ENCODE results near the gene STK10.
"Not testable (repeated sequence)": the region's sequence is repeated elsewhere in the genome, so short reads cannot be mapped to it uniquely, and the experiment has no call there.

STK10 gene

DNA sequence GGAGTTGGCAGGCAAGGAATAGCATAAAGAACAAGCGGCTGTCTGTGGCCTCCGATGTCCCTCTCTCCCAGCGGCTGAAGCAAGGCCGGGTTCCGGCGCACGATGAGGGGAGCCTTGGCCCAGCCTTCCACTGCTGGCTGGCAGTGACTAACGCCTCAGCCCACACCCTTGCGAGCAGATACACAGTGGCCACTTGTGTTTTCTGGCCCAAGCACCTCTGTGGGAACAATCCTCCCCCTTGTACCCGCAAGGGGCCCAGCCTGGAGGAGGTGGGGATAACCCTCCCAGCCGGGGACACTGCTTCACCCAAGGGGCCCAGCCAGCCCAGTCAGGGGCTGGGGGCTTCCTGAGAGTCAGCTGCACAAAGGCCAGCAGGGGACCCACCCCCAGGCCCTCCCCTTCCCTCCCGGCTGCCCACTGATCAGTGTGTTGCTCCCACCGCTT, 23.2 kb downstream of the STK10 start:
- DNase-seq = no peak

DNA sequence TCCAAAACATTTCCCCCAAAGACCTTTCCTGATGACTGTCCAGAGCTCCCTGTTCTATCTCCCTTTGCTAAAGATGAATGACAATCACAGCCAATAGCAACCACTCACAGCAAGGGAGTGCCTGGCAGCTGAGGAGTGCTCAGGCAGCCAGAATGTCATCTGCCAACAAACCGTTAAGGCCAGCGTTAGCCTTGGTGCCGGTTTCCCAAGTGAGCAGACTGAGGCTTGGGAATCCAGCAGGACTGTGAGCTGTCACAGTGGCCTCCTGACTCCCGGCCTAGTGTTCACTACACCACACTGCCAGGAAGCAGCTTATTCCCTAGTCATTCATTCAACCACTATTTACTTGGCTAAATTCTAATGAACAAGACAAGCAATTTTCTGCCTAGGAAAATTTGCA, 24.7 kb downstream of the STK10 start:
- DNase-seq = no peak

DNA sequence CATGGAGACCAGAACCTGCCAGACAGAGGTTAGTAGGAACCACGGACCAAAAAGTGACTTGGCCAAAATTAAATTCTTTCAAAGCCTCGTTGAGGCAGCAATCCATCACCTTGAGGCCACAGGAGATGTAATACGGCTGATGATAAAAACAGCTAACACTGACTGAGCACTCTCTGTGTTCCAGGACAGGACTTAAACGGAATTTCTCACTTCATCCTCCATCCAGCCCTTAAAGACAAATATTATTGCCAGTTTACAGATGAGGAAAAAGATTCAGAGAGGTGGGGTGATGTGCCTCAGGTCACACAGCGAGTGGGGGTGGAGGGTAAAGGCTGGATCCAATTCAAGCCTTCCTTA, 25.1 kb downstream of the STK10 start:
- no peak for DNase-seq

DNA sequence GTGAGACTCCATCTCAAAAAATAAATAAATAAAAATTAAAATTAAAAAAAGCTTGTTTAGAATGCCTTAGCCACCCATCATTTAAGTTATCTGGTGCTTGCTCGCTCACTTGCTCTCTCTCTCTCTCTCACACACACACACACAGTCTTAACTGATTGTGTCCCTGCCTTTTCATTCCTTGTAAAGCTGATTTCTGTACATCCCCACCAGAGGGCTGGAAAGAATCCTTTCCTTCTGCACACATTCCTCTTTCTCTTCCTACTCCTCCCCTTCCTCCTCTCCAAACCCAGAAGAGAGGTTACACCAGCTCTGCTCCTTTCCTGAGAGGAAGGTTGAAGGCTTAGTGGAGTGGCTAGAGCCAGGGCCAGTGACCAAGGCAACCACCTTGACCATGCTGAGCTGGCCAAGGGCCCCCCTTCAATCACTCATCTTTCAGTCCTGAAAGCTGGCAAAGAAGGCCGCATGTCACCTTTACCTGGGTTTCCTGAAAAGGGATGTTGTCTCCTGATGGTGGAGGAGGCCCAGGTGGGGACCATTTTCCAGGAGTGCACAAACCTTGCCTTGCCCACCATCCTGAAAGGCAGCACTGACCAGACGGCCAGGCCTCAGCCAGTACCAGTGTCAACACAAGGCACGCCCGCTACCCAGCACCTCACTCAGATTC, 25.6 kb downstream of the STK10 start:
- no peak for DNase-seq

DNA sequence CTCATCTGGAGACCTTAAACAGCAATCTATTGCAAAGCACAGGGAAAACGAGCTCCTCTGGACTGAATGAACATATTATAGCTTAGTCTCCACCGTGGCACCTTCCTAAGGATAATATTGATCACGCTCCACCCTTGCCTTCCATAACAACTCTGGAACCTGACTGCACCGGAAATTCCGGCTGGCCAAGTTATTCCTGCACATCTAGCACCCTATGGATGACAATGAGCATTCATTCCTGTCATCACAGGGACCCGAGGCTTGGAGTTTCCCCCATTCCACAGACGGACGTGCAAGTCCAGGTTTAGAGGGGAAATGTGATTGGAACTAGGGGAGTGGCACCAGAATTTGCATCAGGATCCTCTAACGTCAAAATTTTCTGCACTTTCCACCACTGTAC, 27.5 kb downstream of the STK10 start:
- DNase-seq = no peak

DNA sequence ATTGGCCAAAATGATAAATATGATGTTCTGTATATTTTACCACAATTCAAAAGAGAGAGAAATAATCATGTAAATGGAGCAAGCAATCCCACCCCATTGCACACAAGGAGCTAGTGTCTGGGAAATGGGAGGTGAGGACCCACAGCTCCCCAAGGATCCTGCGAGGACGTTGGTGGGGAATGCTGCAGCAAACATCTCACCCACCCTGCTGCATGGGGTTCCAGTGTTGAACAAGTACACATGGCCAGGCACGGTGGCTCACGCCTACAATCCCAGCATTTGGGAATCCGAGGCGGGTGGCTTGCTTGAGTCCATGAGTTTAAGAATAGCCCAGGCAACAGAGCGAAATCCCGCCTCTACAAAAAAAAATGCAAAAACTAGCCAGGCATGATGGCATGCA, 29.0 kb downstream of the STK10 start:
- no peak for DNase-seq

DNA sequence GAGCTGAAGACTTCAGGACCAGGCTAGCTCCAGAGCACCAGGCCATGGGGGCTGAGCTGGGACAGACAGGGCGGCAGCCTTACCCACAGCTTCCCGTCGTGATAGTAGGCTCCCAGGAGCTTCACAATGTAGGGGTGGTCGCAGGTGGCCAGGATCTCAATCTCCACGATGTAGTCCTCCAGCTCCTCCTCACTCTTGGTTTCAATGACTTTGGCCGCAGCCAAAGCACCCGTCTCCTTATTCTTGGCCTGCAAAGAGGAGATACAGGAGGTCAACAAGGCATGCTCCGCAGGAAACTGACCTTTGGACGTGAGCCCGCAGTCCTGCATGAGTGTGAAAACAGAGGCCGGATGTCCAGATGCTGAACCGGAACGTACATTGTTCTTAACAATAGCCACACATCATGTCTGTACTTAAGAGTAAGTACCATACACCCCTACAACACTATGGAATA, 31.5 kb downstream of the STK10 start:
- DNase-seq = no peak

DNA sequence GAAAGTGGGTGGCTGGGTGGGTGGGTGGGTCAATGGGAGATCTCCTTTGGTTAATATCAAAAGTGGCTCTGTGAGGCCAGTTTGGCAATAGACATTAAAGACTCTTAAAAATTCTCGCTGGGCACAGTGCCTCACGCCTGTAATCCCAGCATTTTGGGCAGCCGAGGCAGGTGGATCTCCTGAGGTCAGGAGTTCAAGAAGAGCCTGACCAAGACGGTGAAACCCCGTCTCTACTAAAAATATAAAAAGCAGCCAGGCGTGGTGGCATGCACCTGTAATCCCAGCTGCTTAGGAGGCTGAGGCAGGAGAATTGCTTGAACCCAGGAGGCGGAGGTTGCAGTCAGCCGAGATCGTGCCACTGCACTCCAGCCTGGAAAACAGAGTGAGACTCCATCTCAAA, 32.9 kb downstream of the STK10 start:
- DNase-seq = not testable (repeated sequence)

DNA sequence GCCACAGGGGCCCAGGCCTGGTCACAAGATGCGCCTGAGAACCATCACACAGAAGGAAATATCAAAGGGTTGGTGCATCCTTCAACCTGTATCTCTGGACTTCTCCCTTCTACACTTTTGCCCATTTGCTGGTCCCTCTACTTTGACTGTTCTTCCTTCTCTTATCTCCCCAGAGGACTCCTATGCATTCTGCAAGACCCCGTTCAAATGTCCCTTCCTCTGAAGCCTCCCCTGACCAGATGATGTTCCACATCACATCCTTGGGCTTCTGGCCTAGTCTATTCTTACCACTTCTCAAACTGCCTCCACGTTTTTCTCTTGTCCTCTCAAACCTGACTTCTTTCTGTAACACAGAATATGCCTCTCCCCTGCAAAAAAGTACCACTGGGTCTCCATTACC, 34.3 kb downstream of the STK10 start:
- no peak for DNase-seq

DNA sequence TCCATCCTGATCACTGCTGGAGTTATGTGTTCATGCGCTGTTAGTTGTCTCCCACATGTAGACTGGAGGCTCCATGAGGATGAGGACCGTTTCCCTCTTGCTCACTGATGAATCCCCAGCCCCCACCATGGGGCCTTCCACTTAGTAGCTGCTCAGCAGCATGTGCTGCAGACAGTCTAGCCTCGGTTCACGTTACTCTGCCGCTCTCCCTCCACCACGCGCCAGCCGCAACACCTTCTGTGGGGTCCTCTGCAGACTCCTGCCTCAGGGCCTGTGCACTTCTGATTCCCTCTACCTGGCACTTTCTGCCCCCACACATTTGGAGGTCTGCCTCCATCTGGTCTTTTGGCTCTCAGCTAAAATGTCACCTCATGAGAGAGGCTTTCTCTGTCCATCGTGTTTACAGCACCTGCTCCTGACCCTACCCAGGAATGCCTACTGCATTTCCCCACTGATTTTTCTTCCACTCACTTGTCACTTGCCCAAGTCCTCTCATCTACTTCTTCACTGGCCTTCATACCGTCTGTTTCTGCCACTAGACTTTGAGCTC, 36.3 kb downstream of the STK10 start:
- DNase-seq = no peak

DNA sequence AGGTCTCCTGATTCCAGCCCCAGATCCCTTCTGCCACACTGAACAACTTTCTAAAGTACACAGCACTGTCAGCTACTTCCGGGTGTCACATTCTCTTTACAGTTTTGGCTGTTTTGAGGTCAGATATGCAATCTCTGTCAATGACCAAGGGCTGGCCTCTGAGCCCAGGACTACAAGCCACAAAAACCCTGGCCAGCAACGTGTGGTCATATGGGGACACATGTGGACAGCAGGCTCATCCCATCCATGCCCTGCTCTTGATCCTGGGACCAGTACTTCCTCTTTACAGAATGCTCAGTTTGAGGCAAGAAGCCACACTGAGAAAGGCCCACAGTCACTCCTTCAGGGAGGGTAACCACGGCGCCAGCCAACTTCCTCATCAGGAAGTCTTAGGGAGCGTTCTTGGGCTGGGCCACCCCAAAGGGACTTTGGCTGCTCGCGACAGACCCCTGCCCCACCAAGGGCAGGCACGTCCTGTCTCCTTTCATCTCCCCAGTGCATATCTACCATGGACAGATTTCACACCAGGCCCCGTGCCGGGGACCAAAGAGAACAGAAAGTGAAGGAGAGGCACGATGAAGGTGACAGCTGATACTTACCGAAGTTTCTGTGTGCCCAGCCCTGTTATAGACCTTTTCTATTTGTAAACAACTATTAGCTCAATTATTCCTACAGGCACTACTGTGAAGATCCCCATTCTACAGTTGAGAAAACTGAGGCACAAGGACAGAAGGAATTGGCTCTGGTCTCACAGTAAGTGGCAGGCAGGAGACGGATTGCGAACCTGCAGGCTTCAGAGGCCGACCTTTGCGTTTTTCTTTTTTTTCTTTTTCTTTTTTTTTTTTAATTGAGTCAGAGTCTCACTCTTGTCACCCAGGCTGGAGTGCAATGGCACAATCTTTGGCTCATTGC, 37.3 kb downstream of the STK10 start:
- no peak for DNase-seq

DNA sequence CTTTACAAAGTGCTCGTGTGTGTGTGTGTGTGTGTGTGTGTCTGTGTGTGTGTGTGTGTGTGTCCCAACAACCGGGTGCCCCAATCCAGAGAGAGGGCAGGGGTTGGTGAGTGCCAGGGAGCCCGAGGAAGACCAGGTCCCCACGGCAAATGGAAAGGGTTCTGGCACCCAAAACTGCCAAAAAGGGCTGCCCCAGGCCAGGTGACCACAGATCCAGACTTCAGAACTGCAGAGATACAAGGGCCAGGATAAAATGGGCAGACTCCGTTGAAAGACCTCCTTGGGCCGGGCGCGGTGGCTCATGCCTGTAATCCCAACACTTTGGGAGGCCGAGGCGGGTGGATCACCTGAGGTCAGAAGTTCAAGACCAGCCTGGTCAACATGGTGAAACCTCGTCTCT, 38.5 kb downstream of the STK10 start:
- DNase-seq = not testable (repeated sequence)

DNA sequence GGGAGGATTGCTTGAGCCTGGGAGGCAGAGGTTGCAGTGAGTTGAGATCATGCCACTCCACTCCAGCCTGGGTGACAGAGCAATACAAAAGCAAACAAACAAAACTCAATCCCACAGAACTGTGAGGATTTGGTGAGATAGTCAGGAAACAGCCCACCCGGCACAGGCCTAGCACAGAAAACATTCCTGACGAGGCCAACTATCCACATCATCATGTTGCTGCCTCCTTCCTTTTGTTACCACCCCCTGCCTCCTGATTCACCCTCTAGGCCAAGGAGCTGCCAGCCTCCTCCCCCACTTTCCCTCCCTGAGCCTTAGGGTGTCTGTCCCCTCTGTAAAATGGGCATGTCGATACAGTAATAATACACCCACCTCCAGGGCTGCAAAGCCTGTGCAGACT, 39.0 kb downstream of the STK10 start:
- DNase-seq = no peak

DNA sequence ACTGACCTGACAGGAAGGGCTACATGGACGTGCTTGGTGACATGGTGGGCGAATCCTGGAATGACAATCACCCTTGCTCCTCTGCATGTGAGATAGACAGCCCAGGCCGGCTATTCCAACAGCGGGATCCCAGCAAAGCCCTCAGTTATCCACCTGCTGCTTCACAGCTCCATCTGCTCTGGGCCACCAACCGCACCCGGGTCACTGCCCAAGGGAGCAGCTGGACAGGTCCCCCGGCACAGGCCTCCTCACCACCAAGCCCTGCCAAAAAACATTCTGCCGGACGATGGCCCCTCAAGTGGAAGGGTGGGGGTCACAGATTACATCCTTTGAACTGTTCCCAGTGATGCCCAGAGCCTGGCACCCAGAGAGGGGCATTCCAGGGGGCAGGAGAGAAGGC, 39.6 kb downstream of the STK10 start:
- DNase-seq = no peak

DNA sequence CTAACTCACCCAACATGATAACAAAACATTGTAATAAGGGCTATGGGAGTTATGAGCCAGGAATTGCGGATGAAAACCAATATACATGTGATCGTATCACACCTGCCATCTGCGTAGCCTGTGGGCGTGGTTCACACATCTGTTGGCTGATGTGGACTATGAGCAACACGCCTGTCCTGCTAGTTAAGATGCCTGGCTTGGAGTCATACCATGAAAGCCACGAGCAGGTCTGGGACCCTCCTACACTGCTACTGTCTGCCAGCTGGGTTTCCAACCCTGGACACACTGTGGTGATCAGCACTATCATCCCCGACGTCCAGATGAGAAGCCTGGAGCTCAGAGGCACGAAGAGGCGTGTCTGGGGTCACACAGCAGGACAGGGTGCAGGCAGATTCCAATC, 40.2 kb downstream of the STK10 start:
- no peak for DNase-seq

DNA sequence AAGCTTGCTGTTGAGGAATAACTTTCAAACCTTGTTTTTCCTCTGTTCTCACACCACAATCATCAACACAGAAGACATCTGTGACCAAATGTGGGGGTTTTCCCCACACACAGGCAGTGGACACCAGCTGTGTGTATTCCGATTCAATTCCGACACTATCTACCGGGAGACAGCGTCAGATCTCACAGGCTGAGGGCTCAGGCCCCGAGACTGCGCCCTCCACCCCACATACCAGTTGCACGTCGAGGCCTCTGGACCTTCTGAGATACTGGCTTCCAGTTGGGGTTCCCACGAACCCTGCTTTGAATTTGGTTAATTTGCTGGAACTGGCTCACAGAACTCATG, 41.3 kb downstream of the STK10 start:
- DNase-seq = no peak

DNA sequence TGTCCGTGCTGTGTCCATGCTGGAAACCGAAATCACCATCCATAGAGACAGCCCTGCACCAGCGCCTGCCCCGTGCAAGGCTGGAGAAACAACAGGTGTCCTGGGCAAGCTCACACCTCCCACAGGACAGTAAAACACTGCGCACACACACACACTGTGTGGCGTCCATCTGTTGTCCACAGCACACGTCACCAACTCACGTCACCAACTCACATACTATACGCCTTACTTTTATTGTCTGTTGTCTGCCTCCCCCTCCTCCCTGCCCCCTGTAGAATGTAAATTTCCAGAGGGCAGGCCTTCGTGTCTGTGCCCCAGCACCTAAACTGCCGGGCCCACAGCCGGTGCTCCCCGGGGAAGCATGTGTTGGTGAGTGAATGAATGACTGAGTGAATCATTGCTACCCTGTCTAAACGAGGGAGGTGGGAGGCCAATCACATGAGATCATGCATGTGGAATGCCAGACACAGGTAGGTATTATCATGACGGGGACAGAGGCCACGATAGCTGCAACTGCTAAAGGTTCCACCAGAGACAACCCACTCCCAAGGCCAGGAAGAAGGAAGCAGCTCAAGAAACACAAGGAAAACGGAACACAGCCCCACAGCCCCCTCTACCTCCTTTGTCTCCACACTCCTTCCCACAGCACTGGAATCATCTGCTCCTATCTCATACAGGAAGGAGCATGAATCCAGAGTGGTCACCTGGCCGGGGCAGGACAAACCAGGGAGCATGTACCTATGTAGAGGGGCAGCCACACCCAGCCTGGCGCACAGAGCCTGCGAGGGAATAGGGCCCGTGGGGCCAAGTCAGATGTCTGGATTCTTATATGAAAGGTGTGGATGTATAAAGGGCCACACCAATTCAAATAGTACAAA, 41.9 kb downstream of the STK10 start:
- no peak for DNase-seq

DNA sequence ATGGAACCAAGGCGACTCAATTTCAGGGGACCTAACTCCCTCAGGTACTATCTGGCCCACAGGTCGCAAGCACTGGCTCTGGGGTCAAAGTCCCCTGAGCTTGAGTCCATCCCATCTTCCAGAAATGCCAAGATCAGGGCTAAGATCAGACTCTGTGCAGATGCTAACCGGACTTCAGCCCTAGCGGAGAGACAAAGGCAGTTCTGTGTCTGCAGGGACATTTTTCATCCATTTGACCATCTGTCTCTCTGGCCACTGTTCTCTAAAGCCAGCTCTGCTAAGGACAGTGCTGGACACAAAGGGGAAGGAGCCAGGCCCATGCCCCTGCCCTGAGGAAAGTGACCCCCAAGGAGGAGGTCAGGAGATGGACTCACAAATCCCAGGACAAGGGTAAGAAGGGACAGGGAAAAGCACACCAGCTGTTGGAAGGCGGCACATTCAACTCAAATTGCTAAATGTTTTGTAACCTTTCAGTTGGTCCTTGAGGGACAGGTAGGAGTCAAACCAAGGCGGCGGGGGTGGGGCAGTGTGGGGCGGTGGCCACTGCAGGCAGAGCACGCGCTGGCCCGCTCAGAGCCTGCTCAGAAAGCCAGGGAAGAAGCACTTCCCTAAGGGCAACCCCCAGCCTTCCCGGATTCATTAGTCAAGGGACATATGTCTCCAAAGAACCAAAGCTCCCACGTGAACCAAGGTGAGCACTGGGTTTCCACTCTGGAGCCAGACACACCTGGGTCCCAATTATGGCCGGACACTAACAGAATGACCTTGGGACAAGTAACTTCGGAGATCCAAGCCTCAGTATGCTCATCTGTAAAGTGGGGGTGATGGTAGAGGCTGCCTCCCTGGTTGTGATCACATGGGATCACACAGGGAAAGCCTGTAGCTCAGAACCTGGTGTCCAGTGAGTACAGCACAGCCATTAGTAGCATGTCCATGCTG, 42.8 kb downstream of the STK10 start:
- DNase-seq = no peak

DNA sequence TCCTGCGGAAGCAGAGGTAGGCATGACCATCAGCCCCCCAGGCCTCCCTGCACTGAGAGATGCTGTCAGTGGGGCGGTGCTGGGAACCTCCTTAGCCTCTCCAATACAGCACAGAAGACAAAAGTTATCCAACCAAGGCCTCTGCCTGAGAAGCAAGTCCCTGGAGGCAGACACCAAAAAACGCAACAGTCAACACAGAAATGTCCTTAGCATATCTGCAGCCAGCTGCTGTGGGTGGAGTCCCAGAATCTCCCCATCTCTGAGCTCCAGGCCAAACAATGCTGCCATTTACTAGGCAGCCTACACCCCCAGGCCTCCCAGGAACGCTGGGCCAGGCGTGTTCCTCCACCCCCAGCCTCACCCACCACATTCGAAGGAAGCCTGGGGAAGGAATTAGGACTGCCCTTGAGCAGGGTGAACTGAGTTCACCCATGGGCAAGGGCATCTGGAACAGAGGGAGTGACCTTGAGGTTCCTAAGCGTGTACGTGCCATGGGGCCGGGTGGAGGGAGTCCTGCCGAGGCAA, 43.7 kb downstream of the STK10 start:
- DNase-seq = no peak

DNA sequence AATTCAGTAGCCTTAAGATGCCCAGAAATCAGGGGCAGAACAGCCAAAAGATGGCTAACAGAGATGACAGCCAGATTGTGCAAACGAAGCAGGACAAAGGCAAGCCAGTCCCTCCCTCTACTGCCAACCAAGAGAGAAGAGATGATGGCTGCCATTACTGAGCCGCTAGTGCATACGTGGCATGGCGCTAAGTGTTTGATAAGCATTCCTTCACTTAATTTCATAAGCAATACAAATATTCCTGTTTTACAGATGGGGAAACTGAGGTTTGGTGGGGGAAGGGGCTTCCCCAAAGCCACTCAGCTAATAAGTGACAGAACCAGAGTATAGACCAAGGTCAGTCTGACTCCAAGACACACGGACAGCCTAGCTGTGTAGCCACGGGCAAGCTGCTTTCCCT, 44.1 kb downstream of the STK10 start:
- DNase-seq = no peak

DNA sequence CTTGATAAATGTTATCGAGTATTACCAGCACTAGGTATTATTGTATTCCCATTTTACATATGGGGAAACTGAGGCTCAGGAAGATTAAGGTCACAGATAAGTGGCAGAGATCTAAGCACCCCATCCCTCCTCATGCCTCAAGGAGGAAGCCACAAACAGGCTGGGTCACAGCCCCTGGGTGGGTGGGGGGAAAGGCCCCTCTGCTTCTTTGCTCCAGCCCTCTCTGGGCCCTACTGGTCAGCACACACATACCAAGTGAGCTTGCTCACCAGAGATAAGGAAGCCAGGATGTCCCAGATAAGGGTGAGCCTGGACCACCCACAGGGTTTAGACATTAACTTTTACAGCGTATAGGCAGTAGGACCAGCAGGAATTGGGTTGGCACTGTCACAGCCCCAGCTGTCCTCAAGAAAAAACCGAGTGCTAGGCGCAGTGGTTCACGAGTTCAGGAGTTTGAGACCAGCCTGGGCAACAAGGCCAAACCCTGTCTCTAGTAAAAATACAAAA, 45.3 kb downstream of the STK10 start:
- DNase-seq = no peak

DNA sequence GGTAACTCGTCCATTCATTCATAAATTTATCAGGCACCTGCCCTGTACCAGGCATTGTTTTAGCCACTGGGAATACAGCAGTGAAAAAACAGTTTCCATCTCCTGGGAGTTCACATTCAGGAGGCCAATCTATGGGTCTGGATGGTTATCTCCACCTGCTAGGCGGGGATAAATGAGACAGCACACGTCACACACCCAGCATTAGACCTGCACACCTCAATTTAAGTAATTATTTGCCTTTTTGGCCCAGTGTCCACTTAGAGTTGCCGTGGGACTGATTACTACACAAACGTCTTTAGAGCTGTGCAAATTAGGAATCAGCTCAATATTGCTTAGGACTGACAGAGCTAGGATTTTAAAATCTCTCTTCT, 46.1 kb downstream of the STK10 start:
- DNase-seq = no peak
